RWPE2 (cell line): ENCODE measurements around the gene TRMU.

Source experiments
- ATAC-seq: fragments of 200-7000 bp; cut with Tn5 transposase; 3 replicates; pipeline ENCODE4 v1.9.1; 2021; ENCODE audit warnings: low read depth
- DNase-seq: peaks from one replicate; pipeline ENCODE4 v3.0.0-alpha.2; 2020; ENCODE audit warnings: low spot score
- H3K27ac ChIP-seq: fragments of 450-650 bp; 2 replicates; pipeline ENCODE4 v1.5.1; 2017; ENCODE audit warnings: mild to moderate bottlenecking; ENCODE audit not compliant: poor library complexity, severe bottlenecking
- H3K27me3 ChIP-seq: fragments of 250-450 bp; sonication (Bioruptor Pico); 2 replicates; pipeline ENCODE4 v1.5.1; 2021; ENCODE audit warnings: mild to moderate bottlenecking, moderate library complexity; ENCODE audit not compliant: insufficient read depth, poor library complexity, severe bottlenecking
- H3K36me3 ChIP-seq: fragments of 250-450 bp; sonication (Bioruptor Pico); 2 replicates; pipeline ENCODE4 v1.5.1; 2020; ENCODE audit warnings: low read depth, mild to moderate bottlenecking, moderate library complexity
- H3K4me1 ChIP-seq: fragments of 250-450 bp; sonication (Bioruptor Pico); 2 replicates; pipeline ENCODE4 v1.5.1; 2021; ENCODE audit warnings: mild to moderate bottlenecking, moderate library complexity; ENCODE audit not compliant: insufficient read depth, poor library complexity, severe bottlenecking
- H3K4me3 ChIP-seq: fragments of 250-450 bp; sonication (Bioruptor Pico); 2 replicates; pipeline ENCODE4 v1.5.1; 2021; ENCODE audit warnings: mild to moderate bottlenecking, moderate library complexity; ENCODE audit not compliant: severe bottlenecking
- H3K9me3 ChIP-seq: fragments of 250-450 bp; sonication (Bioruptor Pico); 2 replicates; pipeline ENCODE4 v1.5.1; 2021; ENCODE audit warnings: mild to moderate bottlenecking, moderate library complexity; ENCODE audit not compliant: severe bottlenecking
- TF ChIP-seq, protein P1 (sequence below): fragments of 450-650 bp; IDR thresholded peaks from one replicate; pipeline ENCODE4 v1.5.1; 2017; ENCODE audit warnings: mild to moderate bottlenecking, moderate library complexity; ENCODE audit not compliant: poor library complexity, severe bottlenecking

TRMU gene

DNA sequence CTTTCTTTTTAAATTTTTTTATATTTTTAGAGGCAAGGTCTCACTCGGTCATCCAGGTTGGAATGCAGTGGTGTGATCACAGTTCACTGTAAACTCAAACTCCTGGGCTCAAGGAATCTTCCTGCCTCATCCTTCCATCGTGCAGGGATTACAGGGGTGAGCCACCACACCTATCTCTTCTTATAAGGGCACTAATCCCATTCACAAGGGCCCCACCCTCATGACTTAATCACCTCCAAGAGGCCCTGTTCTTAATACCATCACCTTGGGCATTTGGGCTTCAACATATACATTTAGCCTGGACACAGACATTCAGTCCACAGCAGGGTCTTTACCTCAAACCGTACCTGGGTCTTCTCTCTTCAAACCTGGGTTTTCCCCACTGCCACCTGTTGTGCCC, 43.3 kb upstream of the TRMU start:
- TF ChIP-seq, protein P1, sequence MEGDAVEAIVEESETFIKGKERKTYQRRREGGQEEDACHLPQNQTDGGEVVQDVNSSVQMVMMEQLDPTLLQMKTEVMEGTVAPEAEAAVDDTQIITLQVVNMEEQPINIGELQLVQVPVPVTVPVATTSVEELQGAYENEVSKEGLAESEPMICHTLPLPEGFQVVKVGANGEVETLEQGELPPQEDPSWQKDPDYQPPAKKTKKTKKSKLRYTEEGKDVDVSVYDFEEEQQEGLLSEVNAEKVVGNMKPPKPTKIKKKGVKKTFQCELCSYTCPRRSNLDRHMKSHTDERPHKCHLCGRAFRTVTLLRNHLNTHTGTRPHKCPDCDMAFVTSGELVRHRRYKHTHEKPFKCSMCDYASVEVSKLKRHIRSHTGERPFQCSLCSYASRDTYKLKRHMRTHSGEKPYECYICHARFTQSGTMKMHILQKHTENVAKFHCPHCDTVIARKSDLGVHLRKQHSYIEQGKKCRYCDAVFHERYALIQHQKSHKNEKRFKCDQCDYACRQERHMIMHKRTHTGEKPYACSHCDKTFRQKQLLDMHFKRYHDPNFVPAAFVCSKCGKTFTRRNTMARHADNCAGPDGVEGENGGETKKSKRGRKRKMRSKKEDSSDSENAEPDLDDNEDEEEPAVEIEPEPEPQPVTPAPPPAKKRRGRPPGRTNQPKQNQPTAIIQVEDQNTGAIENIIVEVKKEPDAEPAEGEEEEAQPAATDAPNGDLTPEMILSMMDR: no peak
- ATAC-seq (no peak), DNase-seq (no peak)
- Histone ChIP-seq H3K9me3 (no peaks in the 10 kb centered on the region), H3K4me1 (no peaks in the 10 kb centered on the region), H3K4me3 (no peak overlapping the region), H3K27me3 (no peaks in the 10 kb centered on the region), H3K36me3 (0 out of 2 replicates have a peak, but pooled peaks cover 4% of the 10 kb centered on the region), H3K27ac (no peak overlapping the region)

- peaks cover 8% of the 10 kb centered on the region for H3K36me3 ChIP-seq
- no peaks in the 10 kb centered on the region for H3K27me3 ChIP-seq
- no peak overlapping the region for H3K4me3 ChIP-seq
- H3K9me3 ChIP-seq: no peaks in the 10 kb centered on the region
- H3K4me1 ChIP-seq: peaks cover 2% of the 10 kb centered on the region
- TF ChIP-seq, protein P1: no peak
- ATAC-seq (no peak), DNase-seq (no peak)
- H3K27ac ChIP-seq: no peak overlapping the region
These were observed 42.8 kb upstream of the TRMU start for GRCh38 chr22:46292732-46293131.

GRCh38 chr22:46293577-46294260, 41.8 kb upstream of the TRMU start:
- H3K4me1 ChIP-seq: peaks cover 4% of the 10 kb centered on the region
- H3K4me3 ChIP-seq: no peak overlapping the region
- H3K27me3 ChIP-seq: no peaks in the 10 kb centered on the region
- ATAC-seq (no peak), DNase-seq (no peak)
- H3K27ac ChIP-seq: no peak overlapping the region
- no peaks in the 10 kb centered on the region for H3K9me3 ChIP-seq
- peaks cover 18% of the 10 kb centered on the region for H3K36me3 ChIP-seq
- TF ChIP-seq, protein P1: no peak

GRCh38 chr22:46294784-46295183, 40.7 kb upstream of the TRMU start:
- H3K27ac ChIP-seq: no peak overlapping the region
- no peak overlapping the region for H3K4me3 ChIP-seq
- no peaks in the 10 kb centered on the region for H3K9me3 ChIP-seq
- ATAC-seq (no peak), DNase-seq (no peak)
- TF ChIP-seq, protein P1: no peak
- no peaks in the 10 kb centered on the region for H3K27me3 ChIP-seq
- H3K4me1 ChIP-seq: peaks cover 4% of the 10 kb centered on the region
- H3K36me3 ChIP-seq: peaks cover 27% of the 10 kb centered on the region

- DNase-seq (no peak), ATAC-seq (no peak)
- Histone ChIP-seq H3K4me1 (peaks cover 4% of the 10 kb centered on the region), H3K36me3 (peaks cover 31% of the 10 kb centered on the region), H3K27ac (peak overlapping the region; percentile 56), H3K9me3 (no peaks in the 10 kb centered on the region), H3K27me3 (no peaks in the 10 kb centered on the region), H3K4me3 (no peak overlapping the region)
- TF ChIP-seq, protein P1: no peak
These were observed 40.1 kb upstream of the TRMU start for GRCh38 chr22:46295277-46295971.
